GM23248 (cell line): Measurements from ENCODE around the gene TMEM204. TPM values are rescaled to one million over a fixed set of nuclear protein-coding genes. Genes with fewer than 3 reads are reported as not detected.

Source experiments
- DNase-seq: peaks from one replicate; pipeline ENCODE4 v3.0.0-alpha.2; 2015
- H2AFZ ChIP-seq: fragments of 200-600 bp; sonication (generic); 2 replicates; pipeline ENCODE4 v1.6.1; 2016; ENCODE audit warnings: antibody characterized with exemption
- H3F3A ChIP-seq: fragments of 200-600 bp; sonication (generic); 2 replicates; pipeline ENCODE4 v1.6.1; 2016; ENCODE audit warnings: mild to moderate bottlenecking, antibody characterized with exemption, mixed run types; ENCODE audit not compliant: insufficient read depth
- H3K27ac ChIP-seq: fragments of 200-600 bp; sonication (generic); 2 replicates; pipeline ENCODE4 v1.5.1; 2016; ENCODE audit warnings: mild to moderate bottlenecking
- H3K27me3 ChIP-seq: fragments of 200-600 bp; sonication (generic); replicated peaks from 2 replicates; pipeline ENCODE4 v1.6.1; 2016; ENCODE audit warnings: mild to moderate bottlenecking; ENCODE audit not compliant: insufficient read depth
- H3K36me3 ChIP-seq: fragments of 200-600 bp; sonication (generic); 2 replicates; pipeline ENCODE4 v1.6.1; 2016; ENCODE audit warnings: low read depth, mild to moderate bottlenecking
- H3K4me1 ChIP-seq: fragments of 200-600 bp; sonication (generic); 2 replicates; pipeline ENCODE4 v1.6.1; 2016; ENCODE audit warnings: mild to moderate bottlenecking; ENCODE audit not compliant: insufficient read depth
- H3K4me2 ChIP-seq: fragments of 200-600 bp; sonication (generic); one replicate; pipeline ENCODE4 v1.6.1; 2016; ENCODE audit warnings: mild to moderate bottlenecking; ENCODE audit not compliant: unreplicated experiment
- H3K4me3 ChIP-seq: fragments of 200-600 bp; sonication (generic); 2 replicates; pipeline ENCODE4 v1.5.1; 2016; ENCODE audit warnings: mild to moderate bottlenecking
- H3K79me2 ChIP-seq: fragments of 200-600 bp; sonication (generic); 2 replicates; pipeline ENCODE4 v1.6.1; 2016; ENCODE audit warnings: mild to moderate bottlenecking; ENCODE audit not compliant: insufficient read depth
- H3K9ac ChIP-seq: fragments of 200-600 bp; sonication (generic); 2 replicates; pipeline ENCODE4 v1.6.1; 2016; ENCODE audit warnings: mild to moderate bottlenecking
- H3K9me2 ChIP-seq: fragments of 200-600 bp; sonication (generic); 2 replicates; pipeline ENCODE4 v1.6.1; 2016; ENCODE audit warnings: mixed run types, mild to moderate bottlenecking, moderate library complexity; ENCODE audit not compliant: insufficient read depth
- H3K9me3 ChIP-seq: fragments of 200-600 bp; sonication (generic); one replicate; pipeline ENCODE4 v1.6.1; 2017; ENCODE audit warnings: low read depth
- H4K20me1 ChIP-seq: fragments of 200-600 bp; sonication (generic); 2 replicates; pipeline ENCODE4 v1.6.0; 2016; ENCODE audit not compliant: insufficient read depth
- EZH2 ChIP-seq: fragments of 200-600 bp; sonication (generic); IDR thresholded peaks from 2 replicates; pipeline ENCODE4 v1.6.1; 2018; ENCODE audit warnings: antibody characterized with exemption, mild to moderate bottlenecking; ENCODE audit not compliant: insufficient read depth, poor library complexity, severe bottlenecking
- EZH2phosphoT487 ChIP-seq: fragments of 200-600 bp; sonication (generic); IDR thresholded peaks from 2 replicates; pipeline ENCODE4 v1.6.1; 2018; ENCODE audit warnings: antibody characterized with exemption, moderate library complexity, mild to moderate bottlenecking, low read depth; ENCODE audit not compliant: insufficient read depth
- WGBS, 2 experiments: methylation state at CpG; one replicate each; pipeline ENCODE4 v1.1.6; 2015 to 2017; ENCODE audit warnings: low lambda C conversion rate in 2 of 2, low coverage in 1 of 2; ENCODE audit errors: missing lambda C conversion rate in 2 of 2; 5-methylcytosine and 5-hydroxymethylcytosine counted together
- in situ Hi-C: fragments of 300-500 bp; cut with MboI; formaldehyde crosslinking; loops from 2 replicates; pipeline ENCODE4 v1.15.0; 2020
- polyA plus RNA-seq: library from polyadenylated mRNA; unstranded; fragments of >200 nt; fragmentation: Nextera tagmentation; extraction: Ambion mirVana; gene quantifications from 2 replicates; pipeline ENCODE4 v1.2.1, GENCODE V29; 2016
- total RNA-seq: library from RNA; depleted of rRNA; stranded (reverse); fragments of >200 nt; shearing (Covaris generic); gene quantifications from 2 replicates; pipeline ENCODE4 v1.2.3, GENCODE V29; 2014

Gene TMEM204
- total and polyA plus RNA-seq, 2 experiments from 2014 or later, result 26.0 to 40.0 TPM

GRCh38 chr16:1583180-1583579 lies 49.7 kb downstream of the TMEM204 start:
- H4K20me1 ChIP-seq, result no peaks in the 10 kb centered on the region
- H3K4me1 ChIP-seq, result no peaks in the 10 kb centered on the region
- no peaks in the 10 kb centered on the region for H3K9me3 ChIP-seq
- H3K4me3 ChIP-seq, result no peak overlapping the region
- no peak for DNase-seq
- TF ChIP-seq EZH2 (no peak), EZH2phosphoT487 (no peak)
- in situ Hi-C loops, result no loop called here
- H3K9ac ChIP-seq, result no peak overlapping the region
- H3K36me3 ChIP-seq, result 0 out of 2 replicates have a peak, but pooled peaks cover 4% of the 10 kb centered on the region
- no peaks in the 10 kb centered on the region for H3K27me3 ChIP-seq
- no peak overlapping the region for H2AFZ ChIP-seq
- H3K79me2 ChIP-seq, result no peaks in the 10 kb centered on the region
- H3K4me2 ChIP-seq, result no peak overlapping the region
- no peaks in the 10 kb centered on the region for H3F3A ChIP-seq
- no peaks in the 10 kb centered on the region for H3K9me2 ChIP-seq
- WGBS, 2 experiments, result 88% methylated on average over 15 of the region's 15 CpGs
- H3K27ac ChIP-seq, result no peak overlapping the region

- Histone ChIP-seq H4K20me1 (no peaks in the 10 kb centered on the region), H3K9me2 (no peaks in the 10 kb centered on the region), H3K4me1 (no peaks in the 10 kb centered on the region), H3K27me3 (no peaks in the 10 kb centered on the region), H3F3A (no peaks in the 10 kb centered on the region), H3K4me2 (no peak overlapping the region), H3K4me3 (no peak overlapping the region), H2AFZ (no peak overlapping the region), H3K9me3 (no peaks in the 10 kb centered on the region), H3K79me2 (no peaks in the 10 kb centered on the region), H3K27ac (no peak overlapping the region), H3K9ac (no peak overlapping the region), H3K36me3 (0 out of 2 replicates have a peak, but pooled peaks cover 4% of the 10 kb centered on the region)
- WGBS, 2 experiments, result 73 to 77% methylated on average over 8 of the region's 8 CpGs
- TF ChIP-seq EZH2 (no peak), EZH2phosphoT487 (no peak)
- in situ Hi-C loops, result no loop called here
- no peak for DNase-seq
Observed at GRCh38 chr16:1584926-1585484, 51.5 kb downstream of the TMEM204 start.

GRCh38 chr16:1590366-1590765 lies 56.9 kb downstream of the TMEM204 start:
- H3K4me2 ChIP-seq, result no peak overlapping the region
- H3K36me3 ChIP-seq, result 0 out of 2 replicates have a peak, but pooled peaks cover 4% of the 10 kb centered on the region
- H3F3A ChIP-seq, result no peaks in the 10 kb centered on the region
- H2AFZ ChIP-seq, result no peak overlapping the region
- H3K79me2 ChIP-seq, result no peaks in the 10 kb centered on the region
- H3K27ac ChIP-seq, result no peak overlapping the region
- no peak overlapping the region for H3K4me3 ChIP-seq
- no peak overlapping the region for H3K9ac ChIP-seq
- H3K27me3 ChIP-seq, result no peaks in the 10 kb centered on the region
- WGBS, 2 experiments, result 93 to 97% methylated on average over 6 of the region's 6 CpGs
- DNase-seq, result no peak
- TF ChIP-seq EZH2phosphoT487 (no peak), EZH2 (no peak)
- no peaks in the 10 kb centered on the region for H3K4me1 ChIP-seq
- H4K20me1 ChIP-seq, result no peaks in the 10 kb centered on the region
- in situ Hi-C loops, result no loop called here
- H3K9me2 ChIP-seq, result no peaks in the 10 kb centered on the region
- no peaks in the 10 kb centered on the region for H3K9me3 ChIP-seq

- no peaks in the 10 kb centered on the region for H3F3A ChIP-seq
- DNase-seq, result no peak
- 96 to 97% methylated on average over 23 of the region's 23 CpGs for WGBS, 2 experiments
- no peak overlapping the region for H2AFZ ChIP-seq
- H3K4me2 ChIP-seq, result no peak overlapping the region
- in situ Hi-C loops, result no loop called here
- no peaks in the 10 kb centered on the region for H3K79me2 ChIP-seq
- H3K9ac ChIP-seq, result no peak overlapping the region
- H3K36me3 ChIP-seq, result 0 out of 2 replicates have a peak, but pooled peaks cover 4% of the 10 kb centered on the region
- H3K4me3 ChIP-seq, result no peak overlapping the region
- H3K27me3 ChIP-seq, result no peaks in the 10 kb centered on the region
- no peaks in the 10 kb centered on the region for H3K9me3 ChIP-seq
- H4K20me1 ChIP-seq, result no peaks in the 10 kb centered on the region
- H3K9me2 ChIP-seq, result no peaks in the 10 kb centered on the region
- no peak for TF ChIP-seq EZH2phosphoT487
- no peak for TF ChIP-seq EZH2
- no peaks in the 10 kb centered on the region for H3K4me1 ChIP-seq
- H3K27ac ChIP-seq, result no peak overlapping the region
Observed at GRCh38 chr16:1590930-1591705, 57.7 kb downstream of the TMEM204 start.
